NCI-H82 treated with DMSO at 0.1 percent for 48 hours (cell line): Measurements from ENCODE around the gene COL13A1.

Experiments
- DNase-seq: peaks from one replicate; lab custom pipeline; 2025; ENCODE audit not compliant: unreplicated experiment; lab: John Stamatoyannopoulos, UW

COL13A1 gene

GRCh38 chr10:70000262-70000661 lies 198.6 kb downstream of the COL13A1 start:
- DNase-seq: no peak

- DNase-seq: no peak
These were observed 205.6 kb downstream of the COL13A1 start for GRCh38 chr10:70007116-70007820.
